ENCODE data around the gene RIPOR3. TPM values are rescaled to one million over a fixed set of nuclear protein-coding genes. Genes with fewer than 3 reads are reported as not detected.

RIPOR3 gene
- polyA plus RNA-seq, 1 of the 3 experiments (the other 2 are of a cell fraction): 1.2 TPM

DNA sequence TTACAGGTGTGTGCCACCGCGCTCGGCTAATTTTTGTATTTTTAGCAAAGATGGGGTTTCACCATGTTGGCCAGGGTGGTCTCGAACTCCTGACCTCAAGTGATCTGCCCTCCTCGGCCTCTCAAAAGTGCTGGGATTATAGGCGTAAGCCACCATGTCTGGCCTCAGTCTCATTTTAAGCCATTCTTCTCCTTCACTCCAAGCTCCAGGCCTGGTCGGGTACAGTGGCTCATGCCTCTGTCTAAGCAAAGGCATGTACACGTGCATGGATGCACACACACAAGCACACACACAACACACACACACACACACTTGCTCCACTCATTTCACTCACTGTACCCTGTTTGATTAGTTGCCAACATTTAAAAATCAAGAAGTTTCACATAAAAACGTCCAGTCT lies 32.3 kb upstream of the RIPOR3 start (continued):
- TF ChIP-seq, protein P1, sequence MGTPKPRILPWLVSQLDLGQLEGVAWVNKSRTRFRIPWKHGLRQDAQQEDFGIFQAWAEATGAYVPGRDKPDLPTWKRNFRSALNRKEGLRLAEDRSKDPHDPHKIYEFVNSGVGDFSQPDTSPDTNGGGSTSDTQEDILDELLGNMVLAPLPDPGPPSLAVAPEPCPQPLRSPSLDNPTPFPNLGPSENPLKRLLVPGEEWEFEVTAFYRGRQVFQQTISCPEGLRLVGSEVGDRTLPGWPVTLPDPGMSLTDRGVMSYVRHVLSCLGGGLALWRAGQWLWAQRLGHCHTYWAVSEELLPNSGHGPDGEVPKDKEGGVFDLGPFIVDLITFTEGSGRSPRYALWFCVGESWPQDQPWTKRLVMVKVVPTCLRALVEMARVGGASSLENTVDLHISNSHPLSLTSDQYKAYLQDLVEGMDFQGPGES (IDR thresholded peaks at IDR 0.05; ENCODE audit: low read depth, low read length): no peak

DNA sequence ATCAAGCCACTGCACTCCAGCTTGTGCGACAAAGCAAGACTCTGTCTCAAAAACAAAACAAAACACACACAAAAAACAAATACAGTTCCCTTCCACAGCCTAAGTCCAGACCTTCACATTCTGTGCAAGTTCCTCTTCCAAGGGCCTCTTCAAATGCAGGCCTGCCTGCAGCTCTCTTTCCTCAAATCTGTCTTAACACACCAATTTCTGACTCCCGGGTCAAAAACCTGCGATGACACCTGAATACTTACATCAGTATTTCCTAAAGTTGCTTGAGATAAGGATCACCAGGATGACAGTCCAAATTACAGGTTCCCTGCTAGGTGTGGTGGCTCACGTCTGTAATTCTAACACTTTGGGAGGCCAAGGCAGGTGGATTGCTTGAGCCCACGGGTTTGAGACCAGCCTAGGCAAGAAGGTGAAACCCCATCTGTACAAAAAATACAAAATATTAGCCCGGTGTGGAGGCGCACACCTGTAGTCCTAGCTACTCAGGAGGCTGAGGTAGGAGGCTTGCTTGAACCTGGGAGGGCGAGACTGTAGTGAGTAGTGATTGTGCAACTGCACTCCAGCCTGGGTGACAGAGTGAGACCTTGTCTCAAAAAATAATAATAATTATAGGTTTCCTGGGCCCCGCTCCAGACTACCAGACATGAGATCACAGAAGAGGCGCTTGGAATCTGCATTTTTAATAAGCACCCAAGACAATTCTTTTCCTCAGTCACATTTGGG lies 31.2 kb upstream of the RIPOR3 start:
- peaks cover 5% of the 10 kb centered on the region for H3F3A ChIP-seq (replicated peaks; ENCODE audit: insufficient read depth)
- peaks cover 5 to 13% of the 10 kb centered on the region in 2 experiments; a peak in 3 of 4 replicates for H3K4me1 ChIP-seq (ENCODE audit: control insufficient read depth in 1 of 2, insufficient read depth in 2 of 2, low read depth in 1 of 2, low read length in 1 of 2)
- no peaks in the 10 kb centered on the region for H4K20me1 ChIP-seq (ENCODE audit: insufficient read depth)
- TF ChIP-seq, protein P2, sequence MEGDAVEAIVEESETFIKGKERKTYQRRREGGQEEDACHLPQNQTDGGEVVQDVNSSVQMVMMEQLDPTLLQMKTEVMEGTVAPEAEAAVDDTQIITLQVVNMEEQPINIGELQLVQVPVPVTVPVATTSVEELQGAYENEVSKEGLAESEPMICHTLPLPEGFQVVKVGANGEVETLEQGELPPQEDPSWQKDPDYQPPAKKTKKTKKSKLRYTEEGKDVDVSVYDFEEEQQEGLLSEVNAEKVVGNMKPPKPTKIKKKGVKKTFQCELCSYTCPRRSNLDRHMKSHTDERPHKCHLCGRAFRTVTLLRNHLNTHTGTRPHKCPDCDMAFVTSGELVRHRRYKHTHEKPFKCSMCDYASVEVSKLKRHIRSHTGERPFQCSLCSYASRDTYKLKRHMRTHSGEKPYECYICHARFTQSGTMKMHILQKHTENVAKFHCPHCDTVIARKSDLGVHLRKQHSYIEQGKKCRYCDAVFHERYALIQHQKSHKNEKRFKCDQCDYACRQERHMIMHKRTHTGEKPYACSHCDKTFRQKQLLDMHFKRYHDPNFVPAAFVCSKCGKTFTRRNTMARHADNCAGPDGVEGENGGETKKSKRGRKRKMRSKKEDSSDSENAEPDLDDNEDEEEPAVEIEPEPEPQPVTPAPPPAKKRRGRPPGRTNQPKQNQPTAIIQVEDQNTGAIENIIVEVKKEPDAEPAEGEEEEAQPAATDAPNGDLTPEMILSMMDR (IDR thresholded peaks at IDR 0.05): no peak
- TF ChIP-seq RXRA (IDR thresholded peaks at IDR 0.05; ENCODE audit: borderline replicate concordance, low read depth) (no peak), RCOR1 (IDR thresholded peaks at IDR 0.05; ENCODE audit: low read length) (no peak), SMC3 (IDR thresholded peaks at IDR 0.05; ENCODE audit: low read depth, low read length) (no peak), EZH2phosphoT487 (IDR thresholded peaks at IDR 0.05; ENCODE audit: borderline replicate concordance, low read depth) (no peak)
- TF ChIP-seq, protein P3, sequence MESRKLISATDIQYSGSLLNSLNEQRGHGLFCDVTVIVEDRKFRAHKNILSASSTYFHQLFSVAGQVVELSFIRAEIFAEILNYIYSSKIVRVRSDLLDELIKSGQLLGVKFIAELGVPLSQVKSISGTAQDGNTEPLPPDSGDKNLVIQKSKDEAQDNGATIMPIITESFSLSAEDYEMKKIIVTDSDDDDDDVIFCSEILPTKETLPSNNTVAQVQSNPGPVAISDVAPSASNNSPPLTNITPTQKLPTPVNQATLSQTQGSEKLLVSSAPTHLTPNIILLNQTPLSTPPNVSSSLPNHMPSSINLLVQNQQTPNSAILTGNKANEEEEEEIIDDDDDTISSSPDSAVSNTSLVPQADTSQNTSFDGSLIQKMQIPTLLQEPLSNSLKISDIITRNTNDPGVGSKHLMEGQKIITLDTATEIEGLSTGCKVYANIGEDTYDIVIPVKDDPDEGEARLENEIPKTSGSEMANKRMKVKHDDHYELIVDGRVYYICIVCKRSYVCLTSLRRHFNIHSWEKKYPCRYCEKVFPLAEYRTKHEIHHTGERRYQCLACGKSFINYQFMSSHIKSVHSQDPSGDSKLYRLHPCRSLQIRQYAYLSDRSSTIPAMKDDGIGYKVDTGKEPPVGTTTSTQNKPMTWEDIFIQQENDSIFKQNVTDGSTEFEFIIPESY (IDR thresholded peaks at IDR 0.05; ENCODE audit: borderline replicate concordance, low read depth): no peak
- TF ChIP-seq, protein P4, sequence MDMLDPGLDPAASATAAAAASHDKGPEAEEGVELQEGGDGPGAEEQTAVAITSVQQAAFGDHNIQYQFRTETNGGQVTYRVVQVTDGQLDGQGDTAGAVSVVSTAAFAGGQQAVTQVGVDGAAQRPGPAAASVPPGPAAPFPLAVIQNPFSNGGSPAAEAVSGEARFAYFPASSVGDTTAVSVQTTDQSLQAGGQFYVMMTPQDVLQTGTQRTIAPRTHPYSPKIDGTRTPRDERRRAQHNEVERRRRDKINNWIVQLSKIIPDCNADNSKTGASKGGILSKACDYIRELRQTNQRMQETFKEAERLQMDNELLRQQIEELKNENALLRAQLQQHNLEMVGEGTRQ (IDR thresholded peaks at IDR 0.05; ENCODE audit: borderline replicate concordance, low read depth, low read length): no peak
- H3K9me2 ChIP-seq: no peaks in the 10 kb centered on the region
- H3K79me2 ChIP-seq (ENCODE audit: insufficient read depth): no peaks in the 10 kb centered on the region
- H3K4me2 ChIP-seq: no peak overlapping the region
- no peaks in the 10 kb centered on the region for H3K36me3 ChIP-seq (replicated peaks in 1 of 2; ENCODE audit: control insufficient read depth in 1 of 2, insufficient read depth in 2 of 2, low read length in 1 of 2)
- no peak overlapping the region for H2AFZ ChIP-seq (ENCODE audit: low read depth)
- H3K9me3 ChIP-seq: no peaks in the 10 kb centered on the region
- ChIA-PET POLR2A (no interaction called here), CTCF (interaction anchor here (1.0 kb wide), 1 partner anchor 59 kb away, joined by 3 read pairs; no protein-coding TSS in a partner anchor)
- H3K4me3 ChIP-seq (ENCODE audit: low read depth in 2 of 2, low read length in 1 of 2): no peak overlapping the region
- H3K27ac ChIP-seq (ENCODE audit: low read depth in 2 of 2, low read length in 1 of 2): no peak overlapping the region
- H3K27me3 ChIP-seq (ENCODE audit: insufficient read depth): no peaks in the 10 kb centered on the region
- no peak overlapping the region for H3K9ac ChIP-seq
- no peak for DNase-seq
- 93% methylated on average over 10 of the region's 10 CpGs for WGBS (ENCODE audit: low lambda C conversion rate)

All from SK-N-SH (cell line).